Measurements from ENCODE around the gene RESP18.
"Not testable (repeated sequence)": the region's sequence is repeated elsewhere in the genome, so short reads cannot be mapped to it uniquely, and the experiment has no call there.

Gene RESP18

GRCh38 chr2:219325657-219326315 is 6.8 kb downstream of the RESP18 start:
- DNase-seq (ENCODE audit: low spot score), result no peak

GRCh38 chr2:219325136-219325535 is 7.4 kb downstream of the RESP18 start:
- no peak for DNase-seq (ENCODE audit: low spot score)

- no peak for DNase-seq (ENCODE audit: low spot score)
Observed at GRCh38 chr2:219323434-219323833, 9.1 kb downstream of the RESP18 start.

GRCh38 chr2:219314804-219315468 is 17.6 kb downstream of the RESP18 start:
- no peak for DNase-seq (ENCODE audit: low spot score)

GRCh38 chr2:219312683-219313263 is 19.8 kb downstream of the RESP18 start:
- not testable (repeated sequence) for DNase-seq (ENCODE audit: low spot score)

- DNase-seq (ENCODE audit: low spot score), result no peak
Observed at GRCh38 chr2:219309278-219309677, 23.3 kb downstream of the RESP18 start, which contains the start of gene PTPRN. PTPRN (minus strand) TSS chr2:219309401; CDS start chr2:219309332, 69 bp downstream.

- no peak for DNase-seq (ENCODE audit: low spot score)
Observed at GRCh38 chr2:219308142-219309101, 24.1 kb downstream of the RESP18 start.

- no peak for DNase-seq (ENCODE audit: low spot score)
Observed at GRCh38 chr2:219306047-219306446, 26.5 kb downstream of the RESP18 start.

GRCh38 chr2:219304223-219304622 is 28.3 kb downstream of the RESP18 start:
- DNase-seq (ENCODE audit: low spot score), result no peak

- DNase-seq (ENCODE audit: low spot score), result no peak
Observed at GRCh38 chr2:219302412-219302968, 30.1 kb downstream of the RESP18 start.

- DNase-seq (ENCODE audit: low spot score), result no peak
Observed at GRCh38 chr2:219300022-219300421, 32.5 kb downstream of the RESP18 start.

GRCh38 chr2:219299372-219299760 is 33.2 kb downstream of the RESP18 start:
- DNase-seq (ENCODE audit: low spot score), result no peak

- DNase-seq (ENCODE audit: low spot score), result peak; percentile 82
Observed at GRCh38 chr2:219298759-219299371, 33.7 kb downstream of the RESP18 start.

- DNase-seq (ENCODE audit: low spot score), result no peak
Observed at GRCh38 chr2:219297766-219298456, 34.6 kb downstream of the RESP18 start.

- DNase-seq (ENCODE audit: low spot score), result no peak
Observed at GRCh38 chr2:219296631-219297391, 35.7 kb downstream of the RESP18 start.

GRCh38 chr2:219296142-219296541 is 36.4 kb downstream of the RESP18 start:
- DNase-seq (ENCODE audit: low spot score), result no peak

GRCh38 chr2:219294356-219295351 is 37.9 kb downstream of the RESP18 start:
- peak; percentile 83 for DNase-seq (ENCODE audit: low spot score)

- no peak for DNase-seq (ENCODE audit: low spot score)
Observed at GRCh38 chr2:219293736-219294231, 38.8 kb downstream of the RESP18 start.
